Astrocyte (in vitro differentiated cells and primary cell): ENCODE results near the gene TNFSF15. TPM values are rescaled to one million over a fixed set of nuclear protein-coding genes. Genes with fewer than 3 reads are reported as not detected.

ENCODE experiments used
- DNase-seq: peaks from one replicate; pipeline ENCODE4 v3.0.0-alpha.2; 2010; ENCODE audit warnings: low read depth
- FAIRE-seq: peaks from 2 replicates; lab custom pipeline; 2011; peaks lifted over from hg19 to GRCh38; lab: Jason Lieb, UNC
- H2AFZ ChIP-seq: 2 replicates; pipeline ENCODE4 v1.6.0; 2012; ENCODE audit warnings: low read depth, low read length, inconsistent platforms
- H3K27ac ChIP-seq: 2 replicates; pipeline ENCODE4 v1.5.1; 2011; ENCODE audit warnings: low read depth, low read length, inconsistent platforms
- H3K27me3 ChIP-seq: 2 replicates; pipeline ENCODE4 v1.6.0; 2011; ENCODE audit warnings: low read length, inconsistent platforms; ENCODE audit not compliant: insufficient read depth
- H3K36me3 ChIP-seq: 2 replicates; pipeline ENCODE4 v1.5.1; 2011; ENCODE audit warnings: low read length, inconsistent platforms; ENCODE audit not compliant: insufficient read depth
- H3K4me1 ChIP-seq: 2 replicates; pipeline ENCODE4 v1.5.1; 2011; ENCODE audit warnings: low read length, inconsistent platforms; ENCODE audit not compliant: insufficient read depth
- H3K4me2 ChIP-seq: 2 replicates; pipeline ENCODE4 v1.6.0; 2012; ENCODE audit warnings: low read length, inconsistent platforms
- H3K4me3 ChIP-seq: 2 replicates; pipeline ENCODE4 v1.5.1; 2011; ENCODE audit warnings: low read depth, mild to moderate bottlenecking, low read length, inconsistent platforms; ENCODE audit not compliant: insufficient read depth
- H3K79me2 ChIP-seq: 2 replicates; pipeline ENCODE4 v1.6.0; 2012; ENCODE audit warnings: mild to moderate bottlenecking, low read length, inconsistent platforms; ENCODE audit not compliant: insufficient read depth
- H3K9ac ChIP-seq: 2 replicates; pipeline ENCODE4 v1.6.0; 2012; ENCODE audit warnings: mild to moderate bottlenecking, low read length, inconsistent platforms
- H3K9me3 ChIP-seq: 2 replicates; pipeline ENCODE4 v1.5.1; 2012; ENCODE audit warnings: low read depth, mild to moderate bottlenecking, low read length, inconsistent platforms; ENCODE audit not compliant: insufficient read depth
- H4K20me1 ChIP-seq: 2 replicates; pipeline ENCODE4 v1.6.0; 2012; ENCODE audit warnings: low read length, inconsistent platforms; ENCODE audit not compliant: insufficient read depth
- H3K27ac Mint-ChIP-seq: one replicate; pipeline ENCODE4 v1.8.0; 2021; ENCODE audit warnings: mild to moderate bottlenecking, mixed read lengths; ENCODE audit not compliant: unreplicated experiment
- H3K27me3 Mint-ChIP-seq: one replicate; pipeline ENCODE4 v1.8.0; 2021; ENCODE audit warnings: low read depth, mixed read lengths; ENCODE audit not compliant: unreplicated experiment
- H3K36me3 Mint-ChIP-seq: one replicate; pipeline ENCODE4 v1.8.0; 2021; ENCODE audit warnings: low read depth, mixed read lengths; ENCODE audit not compliant: unreplicated experiment
- H3K4me1 Mint-ChIP-seq: one replicate; pipeline ENCODE4 v1.8.0; 2021; ENCODE audit warnings: low read depth, mixed read lengths; ENCODE audit not compliant: unreplicated experiment
- H3K4me3 Mint-ChIP-seq: one replicate; pipeline ENCODE4 v1.8.0; 2021; ENCODE audit warnings: mild to moderate bottlenecking, moderate library complexity, mixed read lengths; ENCODE audit not compliant: unreplicated experiment
- H3K9me3 Mint-ChIP-seq: one replicate; pipeline ENCODE4 v1.8.0; 2021; ENCODE audit warnings: mild to moderate bottlenecking, mixed read lengths; ENCODE audit not compliant: unreplicated experiment
- EZH2 ChIP-seq: IDR thresholded peaks from 2 replicates; pipeline ENCODE4 v1.6.1; 2012; ENCODE audit warnings: mild to moderate bottlenecking, low read length, inconsistent platforms; ENCODE audit not compliant: insufficient read depth
- total RNA-seq: library from RNA; stranded (reverse); gene quantifications from 2 replicates; pipeline ENCODE4 v1.2.1, GENCODE V29; 2021
- TF ChIP-seq, protein P1 (sequence below): IDR thresholded peaks from 2 replicates; pipeline ENCODE4 v1.5.1; 2011; ENCODE audit warnings: low read depth, mild to moderate bottlenecking, inconsistent platforms, low read length, moderate library complexity; ENCODE audit not compliant: insufficient read depth

TNFSF15 gene
- total RNA-seq, 1 donor from 2014 or later = 10.3 TPM

DNA sequence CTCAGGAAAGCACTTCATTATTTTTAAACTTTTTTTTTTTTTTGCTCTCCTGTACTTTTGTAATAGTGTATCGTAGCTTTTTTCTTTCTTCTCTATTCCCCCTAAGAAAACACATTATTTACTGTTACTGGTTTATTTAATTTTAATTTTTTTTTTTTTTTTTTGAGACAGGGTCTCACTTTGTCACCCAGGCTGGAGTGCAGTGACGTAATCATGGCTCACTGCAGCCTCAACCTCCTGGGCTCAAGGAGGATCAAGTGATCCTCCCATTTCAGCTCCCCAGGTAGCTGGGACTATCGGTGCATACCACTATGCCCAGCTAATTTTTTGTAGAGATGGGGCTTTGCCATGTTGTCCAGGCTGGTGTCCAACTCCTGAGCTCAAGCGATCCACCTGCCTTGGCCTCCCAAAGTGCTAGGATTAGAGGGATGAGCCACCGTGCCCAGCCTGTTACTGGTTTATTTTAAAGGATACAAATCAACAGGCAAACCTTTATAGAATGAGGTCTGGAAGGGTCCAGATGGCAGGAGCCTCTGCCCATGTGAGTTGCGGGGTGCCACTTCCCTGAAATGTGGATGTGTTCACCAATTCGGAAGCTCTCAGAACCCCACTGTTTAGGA lies 49.0 kb upstream of the TNFSF15 start:
- H3K4me1 ChIP-seq = no peaks in the 10 kb centered on the region
- H3K27ac Mint-ChIP-seq = no peak overlapping the region
- H3K27me3 Mint-ChIP-seq = no peaks in the 10 kb centered on the region

DNA sequence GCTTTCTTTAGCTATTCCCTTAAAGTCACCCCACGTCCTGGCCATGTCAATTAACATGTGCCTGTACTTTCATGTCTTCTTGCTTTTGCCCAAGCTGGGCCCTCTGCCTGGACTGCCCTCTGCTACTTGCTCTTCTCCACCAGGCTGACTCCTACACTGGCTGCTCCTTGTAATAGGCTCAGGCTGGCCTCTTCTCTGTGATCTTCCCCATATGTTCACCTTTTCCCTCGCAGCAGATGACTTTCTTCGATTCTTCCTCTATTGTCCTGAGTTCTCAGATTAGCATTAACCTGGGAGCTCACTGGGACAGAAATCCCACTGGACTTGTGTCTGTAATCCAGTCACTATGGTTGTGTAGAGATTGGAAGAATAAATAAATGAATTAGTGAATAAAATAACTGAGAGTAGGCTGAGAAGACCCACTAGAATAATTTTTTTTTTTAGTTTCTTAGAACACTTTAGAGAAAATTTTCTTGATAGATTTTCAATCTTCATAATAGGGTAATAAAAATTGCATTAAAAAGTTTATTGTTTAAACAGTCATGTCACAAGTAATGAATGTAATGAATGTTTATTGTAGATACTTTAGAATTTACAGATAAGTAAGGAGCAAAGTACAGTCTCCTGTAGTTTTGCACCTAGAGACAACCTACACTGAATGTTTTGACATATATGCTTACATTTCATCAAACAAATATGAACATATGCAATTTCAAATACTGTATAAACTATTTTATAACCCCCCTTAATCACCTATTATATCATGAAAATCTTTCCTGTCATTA lies 47.4 kb upstream of the TNFSF15 start:
- H3K36me3 Mint-ChIP-seq = no peaks in the 10 kb centered on the region
- no peak for FAIRE-seq
- Histone ChIP-seq H3K4me1 (no peaks in the 10 kb centered on the region), H3K4me2 (no peak overlapping the region), H4K20me1 (no peaks in the 10 kb centered on the region), H3K27me3 (no peaks in the 10 kb centered on the region), H3K9me3 (no peaks in the 10 kb centered on the region), H2AFZ (no peak overlapping the region), H3K36me3 (no peaks in the 10 kb centered on the region), H3K27ac (no peak overlapping the region), H3K79me2 (no peaks in the 10 kb centered on the region), H3K4me3 (no peak overlapping the region), H3K9ac (no peak overlapping the region)
- no peak overlapping the region for H3K4me3 Mint-ChIP-seq
- DNase-seq = no peak
- H3K4me1 Mint-ChIP-seq = peaks cover 17% of the 10 kb centered on the region
- no peaks in the 10 kb centered on the region for H3K9me3 Mint-ChIP-seq
- no peaks in the 10 kb centered on the region for H3K27me3 Mint-ChIP-seq
- TF ChIP-seq, protein P1, sequence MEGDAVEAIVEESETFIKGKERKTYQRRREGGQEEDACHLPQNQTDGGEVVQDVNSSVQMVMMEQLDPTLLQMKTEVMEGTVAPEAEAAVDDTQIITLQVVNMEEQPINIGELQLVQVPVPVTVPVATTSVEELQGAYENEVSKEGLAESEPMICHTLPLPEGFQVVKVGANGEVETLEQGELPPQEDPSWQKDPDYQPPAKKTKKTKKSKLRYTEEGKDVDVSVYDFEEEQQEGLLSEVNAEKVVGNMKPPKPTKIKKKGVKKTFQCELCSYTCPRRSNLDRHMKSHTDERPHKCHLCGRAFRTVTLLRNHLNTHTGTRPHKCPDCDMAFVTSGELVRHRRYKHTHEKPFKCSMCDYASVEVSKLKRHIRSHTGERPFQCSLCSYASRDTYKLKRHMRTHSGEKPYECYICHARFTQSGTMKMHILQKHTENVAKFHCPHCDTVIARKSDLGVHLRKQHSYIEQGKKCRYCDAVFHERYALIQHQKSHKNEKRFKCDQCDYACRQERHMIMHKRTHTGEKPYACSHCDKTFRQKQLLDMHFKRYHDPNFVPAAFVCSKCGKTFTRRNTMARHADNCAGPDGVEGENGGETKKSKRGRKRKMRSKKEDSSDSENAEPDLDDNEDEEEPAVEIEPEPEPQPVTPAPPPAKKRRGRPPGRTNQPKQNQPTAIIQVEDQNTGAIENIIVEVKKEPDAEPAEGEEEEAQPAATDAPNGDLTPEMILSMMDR = no peak
- no peak for TF ChIP-seq EZH2
- H3K27ac Mint-ChIP-seq = no peak overlapping the region

More for the DNA sequence above, 49.0 kb upstream of the TNFSF15 start:
- no peaks in the 10 kb centered on the region for H3K27me3 ChIP-seq
- no peaks in the 10 kb centered on the region for H3K9me3 Mint-ChIP-seq
- no peak overlapping the region for H3K4me3 ChIP-seq
- no peak for FAIRE-seq
- no peak overlapping the region for H3K27ac ChIP-seq
- H3K79me2 ChIP-seq = no peaks in the 10 kb centered on the region
- H3K9me3 ChIP-seq = no peaks in the 10 kb centered on the region
- peaks cover 17% of the 10 kb centered on the region for H3K4me1 Mint-ChIP-seq
- TF ChIP-seq, protein P1 = no peak
- no peak for TF ChIP-seq EZH2
- no peak for DNase-seq
- no peaks in the 10 kb centered on the region for H3K36me3 ChIP-seq
- no peak overlapping the region for H3K4me3 Mint-ChIP-seq
- H3K4me2 ChIP-seq = no peak overlapping the region
- no peaks in the 10 kb centered on the region for H4K20me1 ChIP-seq
- no peak overlapping the region for H3K9ac ChIP-seq
- H3K36me3 Mint-ChIP-seq = no peaks in the 10 kb centered on the region
- H2AFZ ChIP-seq = no peak overlapping the region

DNA sequence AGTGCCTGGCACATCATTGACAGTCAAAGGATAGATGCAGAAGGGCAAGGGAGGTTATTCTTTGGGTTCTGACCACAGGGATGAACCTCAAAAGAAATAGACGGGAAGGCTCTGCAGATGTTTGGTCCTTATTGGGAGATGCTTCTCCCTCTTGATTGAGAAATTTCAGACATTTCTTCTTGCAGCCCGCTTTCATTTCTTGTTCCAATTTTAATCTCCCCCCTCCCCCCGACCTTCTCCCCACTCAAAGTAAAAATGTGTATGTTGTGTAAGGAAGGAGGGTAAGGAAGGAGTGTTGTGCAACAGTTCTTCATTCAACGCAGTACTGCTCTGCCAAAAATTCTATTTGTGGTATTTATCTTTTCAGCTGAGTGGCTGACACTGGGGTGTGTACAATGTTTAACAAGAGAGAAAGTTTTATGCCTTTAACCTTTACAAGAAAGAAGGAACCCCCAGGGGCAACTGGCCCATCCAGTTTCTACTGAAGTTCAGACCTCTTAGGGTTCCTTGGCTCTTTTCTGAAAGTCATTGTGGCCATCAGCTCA lies 46.3 kb upstream of the TNFSF15 start:
- Mint-ChIP-seq H3K4me1 (peaks cover 16% of the 10 kb centered on the region), H3K27ac (no peak overlapping the region), H3K4me3 (no peak overlapping the region), H3K27me3 (no peaks in the 10 kb centered on the region), H3K36me3 (no peaks in the 10 kb centered on the region), H3K9me3 (no peaks in the 10 kb centered on the region)
- no peaks in the 10 kb centered on the region for H3K36me3 ChIP-seq
- H3K4me1 ChIP-seq = no peaks in the 10 kb centered on the region
- DNase-seq = peak; percentile 73
- H3K9ac ChIP-seq = no peak overlapping the region
- no peak overlapping the region for H3K4me3 ChIP-seq
- H4K20me1 ChIP-seq = no peaks in the 10 kb centered on the region
- H3K4me2 ChIP-seq = no peak overlapping the region
- TF ChIP-seq, protein P1 = no peak
- TF ChIP-seq EZH2 = no peak
- H3K27ac ChIP-seq = no peak overlapping the region
- no peaks in the 10 kb centered on the region for H3K9me3 ChIP-seq
- H3K27me3 ChIP-seq = no peaks in the 10 kb centered on the region
- no peak for FAIRE-seq
- H2AFZ ChIP-seq = no peak overlapping the region
- no peaks in the 10 kb centered on the region for H3K79me2 ChIP-seq
